Fibroblast of lung (primary cell): ENCODE measurements around the gene PIGC. TPM values are rescaled to one million over a fixed set of nuclear protein-coding genes. Genes with fewer than 3 reads are reported as not detected.
A peak's percentile ranks its signal among the peaks of the same experiment; 100 is the strongest.

Experiments
- DNase-seq, 2 donors: peaks; one replicate each; pipeline versions ENCODE4 v3.0.0 to v3.0.0-alpha.2; 2010; ENCODE audit warnings: low read depth in 2 of 2
- H2AFZ ChIP-seq: 2 replicates; pipeline ENCODE4 v1.5.1; 2012; ENCODE audit warnings: low read length, control low read depth, inconsistent platforms
- H3K27ac ChIP-seq: 2 replicates; pipeline ENCODE4 v1.5.1; 2011; ENCODE audit warnings: low read length, control low read depth; ENCODE audit not compliant: insufficient read depth
- H3K27me3 ChIP-seq: 2 replicates; pipeline ENCODE4 v1.5.1; 2011; ENCODE audit warnings: mild to moderate bottlenecking, low read length; ENCODE audit not compliant: control insufficient read depth, insufficient read depth
- H3K36me3 ChIP-seq: 2 replicates; pipeline ENCODE4 v1.5.1; 2011; ENCODE audit warnings: low read length; ENCODE audit not compliant: control insufficient read depth, insufficient read depth
- H3K4me1 ChIP-seq: 2 replicates; pipeline ENCODE4 v1.5.1; 2011; ENCODE audit warnings: low read length; ENCODE audit not compliant: control insufficient read depth, insufficient read depth; ENCODE audit errors: extremely low read depth
- H3K4me2 ChIP-seq: 2 replicates; pipeline ENCODE4 v1.5.1; 2011; ENCODE audit warnings: low read length, control low read depth; ENCODE audit not compliant: insufficient read depth; ENCODE audit errors: extremely low read depth
- H3K4me3 ChIP-seq, 4 experiments: fragments of 200-600 bp in 1 of 4; sonication (generic) in 1 of 4; replicated peaks in 1 of 4; 2 replicates each; pipeline ENCODE4 v1.5.1; 2011 to 2016; ENCODE audit warnings: low read length in 4 of 4, low read depth in 3 of 4, mild to moderate bottlenecking in 3 of 4, control low read depth in 2 of 4, inconsistent platforms in 1 of 4, mixed read lengths in 1 of 4; ENCODE audit not compliant: insufficient read depth in 1 of 4; ENCODE audit errors: control extremely low read depth in 1 of 4
- H3K79me2 ChIP-seq: 2 replicates; pipeline ENCODE4 v1.5.1; 2012; ENCODE audit warnings: mild to moderate bottlenecking, low read length, inconsistent platforms; ENCODE audit not compliant: control insufficient read depth, insufficient read depth
- H3K9ac ChIP-seq: 2 replicates; pipeline ENCODE4 v1.5.1; 2011; ENCODE audit warnings: mild to moderate bottlenecking, low read length, control low read depth; ENCODE audit not compliant: insufficient read depth
- H3K9me3 ChIP-seq: 2 replicates; pipeline ENCODE4 v1.5.1; 2012; ENCODE audit warnings: low read depth, low read length; ENCODE audit not compliant: control insufficient read depth, insufficient read depth
- H4K20me1 ChIP-seq: 2 replicates; pipeline ENCODE4 v1.5.1; 2011; ENCODE audit warnings: low read length; ENCODE audit not compliant: control insufficient read depth, insufficient read depth; ENCODE audit errors: extremely low read depth
- CTCF ChIP-seq, 2 donors: IDR thresholded peaks in 1 of 2; conservative IDR thresholded peaks in 1 of 2; 1 replicate in 1 of 2; 2 replicates in 1 of 2; pipeline ENCODE4 v1.5.1; 2011 to 2012; ENCODE audit warnings: low read length in 2 of 2, control low read depth in 1 of 2, inconsistent platforms in 1 of 2, low read depth in 1 of 2, mild to moderate bottlenecking in 1 of 2
- EZH2 ChIP-seq: IDR thresholded peaks from 2 replicates; pipeline ENCODE4 v1.5.1; 2012; ENCODE audit warnings: low read length, control low read depth, mild to moderate bottlenecking; ENCODE audit errors: missing control alignments
- polyA minus RNA-seq: library from RNA; depleted of rRNA, polyadenylated mRNA; stranded (reverse); fragments of >200 nt; gene quantifications from 2 replicates; pipeline ENCODE4 v1.2.3, GENCODE V29; 2011; ENCODE audit warnings: low replicate concordance
- polyA plus RNA-seq, 2 donors: library from polyadenylated mRNA; depleted of rRNA in 1 of 2; stranded (reverse) in 1 of 2; unstranded in 1 of 2; fragments of >200 nt; gene quantifications; 2 replicates each; pipeline ENCODE4 v1.2.1, GENCODE V29; 2011 to 2012; ENCODE audit warnings: missing spikeins in 1 of 2
- total RNA-seq: library from RNA; depleted of rRNA; stranded (reverse); fragments of >200 nt; gene quantifications from 2 replicates; pipeline ENCODE4 v1.2.1, GENCODE V29; 2014

The PIGC gene
- 16.4 and 20.3 TPM in 2 replicates for total RNA-seq
- 21.7 and 28.9 TPM in 2 replicates for polyA plus RNA-seq
- polyA plus RNA-seq (2012) = 17.1 and 17.7 TPM in 2 replicates
- polyA minus RNA-seq = 13.2 and 15.7 TPM in 2 replicates

GRCh38 chr1:172443666-172444453, at the start of gene PIGC:
PIGC (minus strand) TSS chr1:172444069; CDS start chr1:172442622, 1,447 bp downstream.
- DNase-seq = peak; percentile 76 to 86
- Histone ChIP-seq H3K4me3 (peak within 1 kb of the TSS; percentile 56 to 91 (median 78)), H3K4me2 (peak within 1 kb of the TSS; percentile 99), H3K9ac (peak within 1 kb of the TSS; percentile 76), H3K79me2 (peaks cover 18% of the 10 kb centered on the region), H3K36me3 (peaks cover 3% of the 10 kb centered on the region), H3K4me1 (no peaks in the 10 kb centered on the region), H2AFZ (peak within 1 kb of the TSS; percentile 86), H3K27ac (peak within 1 kb of the TSS; percentile 71), H3K9me3 (no peaks in the 10 kb centered on the region), H4K20me1 (no peaks in the 10 kb centered on the region), H3K27me3 (no peaks in the 10 kb centered on the region)
- TF ChIP-seq CTCF (conservative IDR thresholded peaks at IDR 0.05 in 1 of 2, IDR thresholded peaks at IDR 0.05 in 1 of 2; ENCODE audit: low read depth in 1 of 2, low read length in 2 of 2) (peak; percentile 80 to 92), EZH2 (no peak)

GRCh38 chr1:172492421-172492820, 48.6 kb upstream of the PIGC start:
- no peaks in the 10 kb centered on the region for H3K79me2 ChIP-seq
- H3K27ac ChIP-seq = no peak overlapping the region
- no peaks in the 10 kb centered on the region for H4K20me1 ChIP-seq
- TF ChIP-seq CTCF (conservative IDR thresholded peaks at IDR 0.05 in 1 of 2, IDR thresholded peaks at IDR 0.05 in 1 of 2; ENCODE audit: low read depth in 1 of 2, low read length in 2 of 2) (no peak), EZH2 (no peak)
- H3K4me1 ChIP-seq = no peaks in the 10 kb centered on the region
- no peak overlapping the region for H3K4me2 ChIP-seq
- no peaks in the 10 kb centered on the region for H3K36me3 ChIP-seq
- H3K9ac ChIP-seq = no peak overlapping the region
- no peak overlapping the region for H2AFZ ChIP-seq
- no peaks in the 10 kb centered on the region for H3K9me3 ChIP-seq
- H3K27me3 ChIP-seq = peaks cover 4% of the 10 kb centered on the region
- H3K4me3 ChIP-seq = no peak overlapping the region
- DNase-seq = no peak

GRCh38 chr1:172489847-172490246, 46.0 kb upstream of the PIGC start:
- no peak overlapping the region for H3K27ac ChIP-seq
- no peak overlapping the region for H2AFZ ChIP-seq
- H3K9me3 ChIP-seq = no peaks in the 10 kb centered on the region
- no peak overlapping the region for H3K4me3 ChIP-seq
- H3K9ac ChIP-seq = no peak overlapping the region
- no peaks in the 10 kb centered on the region for H3K36me3 ChIP-seq
- peak in 1 of 2 donors; percentile 14 for DNase-seq
- H3K4me1 ChIP-seq = no peaks in the 10 kb centered on the region
- no peak for TF ChIP-seq CTCF (conservative IDR thresholded peaks at IDR 0.05 in 1 of 2, IDR thresholded peaks at IDR 0.05 in 1 of 2; ENCODE audit: low read depth in 1 of 2, low read length in 2 of 2)
- no peak for TF ChIP-seq EZH2
- H3K4me2 ChIP-seq = no peak overlapping the region
- no peaks in the 10 kb centered on the region for H3K79me2 ChIP-seq
- peaks cover 6% of the 10 kb centered on the region for H3K27me3 ChIP-seq
- H4K20me1 ChIP-seq = no peaks in the 10 kb centered on the region
